HCT116 (cell line): ENCODE data around the gene RASL12. TPM values are rescaled to one million over a fixed set of nuclear protein-coding genes. Genes with fewer than 3 reads are reported as not detected.

Experiments used
- ATAC-seq: fragments of 200-7000 bp; cut with Tn5 transposase; 2 replicates; pipeline ENCODE4 v1.9.1; 2020; ENCODE audit warnings: mild to moderate bottlenecking, moderate library complexity
- BruUV-seq: library from RNA; stranded (reverse); fragments of 400-500 nt; replicated peaks from 2 replicates; lab custom pipeline; 2021; lab: Mats Ljungman, UMichigan
- CTCF ChIA-PET: fragments of 300-600 bp; sonication (Branson Sonifier 250); formaldehyde crosslinking; loops from one replicate; lab custom pipeline; 2021; ENCODE audit warnings: antibody characterized with exemption; lab: Charles Lee
- POLR2A ChIA-PET: fragments of 300-600, 350-600 bp; sonication (Branson Sonifier 250); formaldehyde crosslinking; loops from one replicate; lab custom pipeline; 2021; ENCODE audit warnings: antibody characterized with exemption; lab: Charles Lee
- RAD21 ChIA-PET, 2 experiments: fragments of 300-600 bp; sonication (Branson Sonifier 250); formaldehyde crosslinking; loops; one replicate each; lab custom pipeline; 2023; ENCODE audit warnings: low total read pairs in 2 of 2; ENCODE audit not compliant: uncharacterized antibody in 2 of 2, unreplicated experiment in 2 of 2, low non-redundant PET in 1 of 2; lab: Charles Lee
- DNase-seq: peaks from one replicate; pipeline ENCODE4 v3.0.0-alpha.2; 2010; ENCODE audit warnings: low read depth, low spot score
- H2AFZ ChIP-seq: fragments of 200-600 bp; shearing (Covaris generic), sonication (generic); 2 replicates; pipeline ENCODE4 v1.6.1; 2017; ENCODE audit warnings: low read depth, mixed run types, mixed read lengths, antibody characterized with exemption, low read length; ENCODE audit not compliant: poor library complexity, severe bottlenecking
- H3K27ac ChIP-seq: 2 replicates; pipeline ENCODE4 v1.5.1; 2012; ENCODE audit warnings: low read depth, low read length
- H3K27me3 ChIP-seq: fragments of 200-600 bp; sonication (generic); 2 replicates; pipeline ENCODE4 v1.6.1; 2016; ENCODE audit warnings: mixed run types, low read length, mixed read lengths; ENCODE audit not compliant: insufficient read depth
- H3K36me3 ChIP-seq, 2 experiments: fragments of 200-500 bp in 1 of 2; fragments of 200-600 bp in 1 of 2; sonication (Bioruptor generic) in 1 of 2; sonication (generic) in 1 of 2; 2 replicates each; pipeline versions ENCODE4 v1.5.1 to v1.6.1; 2014 to 2016; ENCODE audit warnings: low read length in 2 of 2, inconsistent platforms in 1 of 2, mixed read lengths in 1 of 2, mixed run types in 1 of 2; ENCODE audit not compliant: insufficient read depth in 2 of 2, control insufficient read depth in 1 of 2
- H3K4me1 ChIP-seq, 2 experiments: fragments of 200-600 bp in 1 of 2; sonication (generic) in 1 of 2; 2 replicates each; pipeline versions ENCODE4 v1.5.1 to v1.6.1; 2012 to 2017; ENCODE audit warnings: low read length in 2 of 2, inconsistent platforms in 1 of 2, mild to moderate bottlenecking in 1 of 2, mixed read lengths in 1 of 2, mixed run types in 1 of 2, moderate library complexity in 1 of 2; ENCODE audit not compliant: insufficient read depth in 2 of 2, control insufficient read depth in 1 of 2
- H3K4me2 ChIP-seq: fragments of 200-600 bp; sonication (generic); 2 replicates; pipeline ENCODE4 v1.6.1; 2017; ENCODE audit warnings: mixed run types, low read length, mixed read lengths
- H3K4me3 ChIP-seq, 2 experiments: fragments of 200-600 bp in 1 of 2; sonication (generic) in 1 of 2; replicated peaks in 1 of 2; 2 replicates each; pipeline ENCODE4 v1.5.1; 2011 to 2016; ENCODE audit warnings: low read length in 2 of 2, control low read depth in 1 of 2, low read depth in 1 of 2, mild to moderate bottlenecking in 1 of 2, mixed read lengths in 1 of 2, mixed run types in 1 of 2
- H3K79me2 ChIP-seq: fragments of 200-600 bp; sonication (generic); 2 replicates; pipeline ENCODE4 v1.6.1; 2017; ENCODE audit warnings: mild to moderate bottlenecking, mixed run types, low read length, moderate library complexity, mixed read lengths; ENCODE audit not compliant: insufficient read depth
- H3K9ac ChIP-seq: fragments of 200-600 bp; sonication (generic); 2 replicates; pipeline ENCODE4 v1.6.1; 2016; ENCODE audit warnings: low read length, mixed read lengths
- H3K9me2 ChIP-seq: fragments of 200-600 bp; sonication (generic), shearing (Covaris generic); 2 replicates; pipeline ENCODE4 v1.6.1; 2017; ENCODE audit warnings: mixed run types, mild to moderate bottlenecking, moderate library complexity; ENCODE audit not compliant: insufficient read depth
- H3K9me3 ChIP-seq, 2 experiments: fragments of 200-500 bp in 1 of 2; fragments of 200-600 bp in 1 of 2; sonication (Bioruptor generic) in 1 of 2; sonication (generic) in 1 of 2; 2 replicates each; pipeline ENCODE4 v1.6.1; 2014 to 2017; ENCODE audit warnings: low read length in 2 of 2, mixed read lengths in 2 of 2, inconsistent platforms in 1 of 2, low read depth in 1 of 2, mild to moderate bottlenecking in 1 of 2, mixed run types in 1 of 2, moderate library complexity in 1 of 2; ENCODE audit not compliant: control insufficient read depth in 1 of 2, insufficient read depth in 1 of 2
- H4K20me1 ChIP-seq: fragments of 200-600 bp; sonication (generic), shearing (Covaris generic); 2 replicates; pipeline ENCODE4 v1.6.1; 2017; ENCODE audit warnings: mixed run types, mild to moderate bottlenecking, moderate library complexity; ENCODE audit not compliant: insufficient read depth
- ATF3 ChIP-seq: IDR thresholded peaks from 2 replicates; pipeline ENCODE4 v1.6.1; 2012
- CTCF ChIP-seq, 3 experiments: fragments of 200-600 bp in 1 of 3; sonication (generic) in 1 of 3; IDR thresholded peaks in 2 of 3; conservative IDR thresholded peaks in 1 of 3; 2 replicates each; pipeline ENCODE4 v1.5.1; 2012 to 2017; ENCODE audit warnings: low read depth in 2 of 3, low read length in 2 of 3, antibody characterized with exemption in 1 of 3, borderline replicate concordance in 1 of 3, control low read depth in 1 of 3, mild to moderate bottlenecking in 1 of 3, mixed read lengths in 1 of 3, mixed run types in 1 of 3, moderate library complexity in 1 of 3; ENCODE audit not compliant: insufficient read depth in 1 of 3
- EGR1 ChIP-seq: IDR thresholded peaks from 2 replicates; pipeline ENCODE4 v1.6.1; 2012; ENCODE audit warnings: low read depth
- ELF1 ChIP-seq: IDR thresholded peaks from 2 replicates; pipeline ENCODE4 v1.6.1; 2012; ENCODE audit warnings: low read depth, borderline replicate concordance
- EZH2phosphoT487 ChIP-seq: fragments of 200-600 bp; IDR thresholded peaks from 2 replicates; pipeline ENCODE4 v1.6.1; 2018; ENCODE audit warnings: antibody characterized with exemption, borderline replicate concordance
- JUND ChIP-seq: IDR thresholded peaks from 2 replicates; pipeline ENCODE4 v1.6.1; 2012
- MAX ChIP-seq: IDR thresholded peaks from 2 replicates; pipeline ENCODE4 v1.6.1; 2012
- POLR2A ChIP-seq: IDR thresholded peaks from 2 replicates; pipeline ENCODE4 v1.7.0; 2011; ENCODE audit warnings: borderline replicate concordance; ENCODE audit not compliant: insufficient read depth, insufficient read length; ENCODE audit errors: extremely low read depth
- REST ChIP-seq: IDR thresholded peaks from 2 replicates; pipeline ENCODE4 v1.6.1; 2012; ENCODE audit warnings: low read depth
- TCF7L2 ChIP-seq: IDR thresholded peaks from 2 replicates; pipeline ENCODE4 v1.7.0; 2011; ENCODE audit warnings: borderline replicate concordance, inconsistent platforms; ENCODE audit not compliant: insufficient read depth, insufficient read length; ENCODE audit errors: extremely low read depth
- ZBTB33 ChIP-seq: IDR thresholded peaks from 2 replicates; pipeline ENCODE4 v1.6.1; 2011; ENCODE audit warnings: mild to moderate bottlenecking, low read length, moderate library complexity; ENCODE audit not compliant: insufficient replicate concordance; ENCODE audit errors: extremely low read depth
- ZFX ChIP-seq: fragments of 450-650 bp; IDR thresholded peaks from 2 replicates; pipeline ENCODE4 v1.6.1; 2017
- intact Hi-C: fragments of 100-400 bp; cut with micrococcal nuclease; formaldehyde crosslinking; loops from 2 replicates; pipeline ENCODE4 v1.10.0; 2022
- total RNA-seq: library from RNA; stranded (reverse); gene quantifications from one replicate; pipeline ENCODE4 v1.2.1, GENCODE V29; 2021; ENCODE audit not compliant: unreplicated experiment

Gene RASL12
- total RNA-seq, 1 experiment from 2014 or later, result 0.25 TPM

GRCh38 chr15:65062726-65063125, 5.1 kb downstream of the RASL12 start:
- Histone ChIP-seq H3K4me2 (no peak overlapping the region), H3K27me3 (no peaks in the 10 kb centered on the region), H3K9ac (no peak overlapping the region), H3K79me2 (no peaks in the 10 kb centered on the region), H3K9me3 (no peaks in the 10 kb centered on the region), H4K20me1 (no peaks in the 10 kb centered on the region), H3K36me3 (no peaks in the 10 kb centered on the region), H2AFZ (no peak overlapping the region), H3K27ac (no peak overlapping the region), H3K4me1 (peaks cover 6 to 8% of the 10 kb centered on the region in 2 experiments), H3K9me2 (no peaks in the 10 kb centered on the region), H3K4me3 (no peak overlapping the region)
- intact Hi-C loops, result no loop called here
- ChIA-PET CTCF (interaction anchor here (1.5 kb wide), 1 partner anchor 9 kb away, joined by 3 read pairs; no protein-coding TSS in a partner anchor), RAD21 (no interaction called here), POLR2A (no interaction called here)
- BruUV-seq, result no TSS peak
- TF ChIP-seq EGR1 (no peak), ATF3 (no peak), ELF1 (no peak), REST (no peak), ZFX (no peak), EZH2phosphoT487 (no peak), TCF7L2 (no peak), ZBTB33 (no peak), CTCF (IDR thresholded peaks at IDR 0.05 in 2 of 3, conservative IDR thresholded peaks at IDR 0.05 in 1 of 3; ENCODE audit: borderline replicate concordance in 1 of 3, insufficient read depth in 1 of 3, low read depth in 2 of 3, low read length in 2 of 3) (no peak), MAX (no peak), POLR2A (no peak), JUND (no peak)
- no peak for DNase-seq
- no peak for ATAC-seq
